ENCODE measurements around the gene SYTL1.

SYTL1 gene

DNA sequence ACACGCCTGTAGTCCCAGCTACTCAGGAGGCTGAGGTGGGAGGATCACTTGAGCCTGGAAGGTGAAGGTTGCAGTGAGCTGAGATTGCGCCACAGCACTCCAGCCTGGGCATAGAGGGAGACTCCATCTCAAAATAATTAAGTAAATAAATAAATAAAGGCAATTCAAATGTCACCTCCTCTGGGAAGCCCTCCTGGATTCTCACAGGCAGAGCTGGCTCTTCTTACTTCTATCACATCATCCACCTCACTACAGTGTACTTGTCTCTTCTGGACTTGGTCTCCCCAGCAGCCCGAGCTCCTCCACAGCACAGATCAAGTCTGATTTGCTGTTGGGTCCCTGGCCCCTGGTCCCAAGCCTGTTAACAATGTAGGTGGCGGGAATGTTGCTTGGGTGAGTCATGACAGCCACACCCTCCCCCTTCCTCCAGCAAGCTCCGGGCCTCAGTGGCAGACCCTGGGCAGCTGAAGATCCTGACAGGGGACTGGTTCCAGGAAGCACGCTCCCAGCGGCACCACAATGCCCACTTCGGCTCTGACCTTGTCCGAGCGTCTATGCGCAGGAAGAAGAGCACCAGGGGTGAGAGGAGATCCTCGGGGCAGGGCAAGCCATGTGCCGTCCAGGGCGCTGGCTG is 5.3 kb downstream of the SYTL1 start:
- no peak for DNase-seq (ENCODE audit: low read depth)

GRCh38 chr1:27348861-27349783 is 7.3 kb downstream of the SYTL1 start:
- no peak for DNase-seq (ENCODE audit: low read depth)

GRCh38 chr1:27349784-27350662 is 8.2 kb downstream of the SYTL1 start:
- no peak for DNase-seq (ENCODE audit: low read depth)

- no peak for DNase-seq (ENCODE audit: low read depth)
Observed at GRCh38 chr1:27350663-27351540, 9.1 kb downstream of the SYTL1 start.

- no peak for DNase-seq (ENCODE audit: low read depth)
Observed at GRCh38 chr1:27351541-27352107, 9.8 kb downstream of the SYTL1 start.

GRCh38 chr1:27353166-27353565 is 11.3 kb downstream of the SYTL1 start:
- DNase-seq (ENCODE audit: low read depth), result no peak

DNA sequence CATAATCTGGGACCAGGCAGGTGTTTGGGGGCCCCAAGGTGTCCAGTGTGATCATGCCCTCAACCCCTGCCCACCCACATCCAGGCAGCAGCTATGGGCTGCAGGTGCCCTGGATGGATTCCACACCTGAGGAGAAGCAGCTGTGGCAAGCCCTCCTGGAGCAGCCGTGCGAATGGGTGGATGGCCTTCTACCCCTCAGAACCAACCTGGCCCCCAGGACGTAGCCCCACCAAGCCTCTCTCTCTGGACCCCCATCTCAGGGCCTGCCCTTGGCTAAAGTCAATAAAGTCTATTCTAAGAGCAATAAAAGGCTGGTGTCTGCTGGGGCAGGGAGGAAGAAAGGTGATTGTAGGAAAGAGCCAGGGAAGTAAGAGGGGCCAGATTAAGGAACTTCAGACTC is 11.8 kb downstream of the SYTL1 start:
- no peak for DNase-seq (ENCODE audit: low read depth)

DNA sequence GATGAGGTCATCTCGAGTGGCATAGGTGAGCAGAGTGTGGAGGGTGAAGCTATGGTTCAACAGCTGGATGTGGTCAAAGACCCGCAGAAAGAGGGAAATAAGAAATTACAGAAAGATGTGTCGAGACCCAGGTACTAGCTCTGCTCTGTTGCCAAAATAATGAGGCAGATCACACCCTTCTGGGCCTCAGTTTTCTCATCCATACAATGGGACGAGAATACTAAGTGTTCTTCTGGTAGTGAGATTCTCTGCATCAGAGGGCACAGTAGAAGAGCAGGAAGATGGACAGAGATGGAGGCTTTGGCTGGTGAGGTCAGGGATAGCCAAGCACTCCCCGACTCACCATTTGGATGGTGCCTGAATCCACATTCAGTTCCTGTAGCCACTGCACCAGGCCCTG is 13.9 kb downstream of the SYTL1 start:
- DNase-seq (ENCODE audit: low read depth), result no peak

GRCh38 chr1:27356277-27356618 is 14.4 kb downstream of the SYTL1 start:
- DNase-seq (ENCODE audit: low read depth), result no peak

- DNase-seq (ENCODE audit: low read depth), result no peak
Observed at GRCh38 chr1:27356619-27357280, 14.9 kb downstream of the SYTL1 start.

GRCh38 chr1:27357281-27358037 is 15.6 kb downstream of the SYTL1 start:
- peak; percentile 72 for DNase-seq (ENCODE audit: low read depth)

DNA sequence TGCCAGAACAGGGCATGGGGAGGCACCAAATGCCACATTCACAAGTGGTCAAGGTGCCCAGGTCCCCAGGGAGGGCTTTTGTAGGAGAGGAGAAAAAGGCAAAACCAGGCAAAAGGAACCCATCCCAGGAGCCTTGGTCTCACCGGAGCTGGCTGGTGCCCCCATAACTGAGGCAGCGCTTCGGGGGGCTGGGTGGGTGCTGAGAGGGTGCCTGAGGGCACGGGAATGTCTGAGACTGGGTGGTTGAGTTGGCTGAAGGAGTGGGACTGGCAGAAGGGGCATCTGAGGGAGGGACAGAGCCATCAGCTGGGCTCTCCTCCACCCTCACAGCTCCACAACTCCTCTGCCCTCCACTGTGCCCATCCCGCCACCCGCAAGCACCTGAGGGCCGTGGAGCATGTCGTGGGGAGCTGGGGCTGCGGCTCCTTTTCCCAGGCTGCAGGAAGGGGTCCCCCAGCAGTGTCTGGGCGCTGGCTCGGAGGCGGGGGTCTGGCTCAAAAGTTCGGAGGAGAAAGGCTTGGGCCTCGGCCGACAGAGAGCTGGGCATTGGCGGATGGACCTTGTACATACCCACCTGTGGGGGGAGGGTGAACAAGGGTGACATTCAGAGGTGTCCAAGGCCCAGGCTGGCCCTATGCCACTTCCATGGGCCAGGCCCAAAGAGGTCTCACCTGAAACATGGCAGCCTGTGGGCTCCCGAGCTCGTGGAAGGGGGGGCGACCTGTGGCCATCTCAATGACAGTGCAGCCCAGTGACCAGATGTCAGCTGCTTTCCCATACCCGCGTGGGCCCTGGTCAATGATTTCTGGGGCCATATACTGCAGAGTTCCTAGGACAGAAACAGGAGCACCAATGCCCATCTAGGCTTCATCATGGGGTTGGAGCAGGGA is 16.5 kb downstream of the SYTL1 start:
- no peak for DNase-seq (ENCODE audit: low read depth)

DNA sequence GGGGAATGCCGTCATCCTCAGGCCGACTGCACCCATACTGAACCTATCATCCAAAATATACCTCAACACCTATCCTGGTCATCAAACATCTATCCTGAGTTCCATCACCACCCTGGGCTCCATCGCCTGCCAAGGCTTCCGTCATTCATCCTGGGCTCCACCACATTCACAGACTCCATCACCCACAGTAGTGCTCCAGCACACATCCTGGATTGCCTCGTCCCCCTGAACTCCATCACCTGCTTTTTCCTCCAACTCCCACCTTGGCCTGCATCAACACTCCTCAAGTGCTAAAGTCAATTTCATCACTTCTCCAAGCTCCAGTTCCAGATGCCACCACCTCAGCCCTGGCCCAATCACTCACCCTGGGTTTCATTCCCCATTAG is 17.1 kb downstream of the SYTL1 start:
- DNase-seq (ENCODE audit: low read depth), result no peak

GRCh38 chr1:27359822-27360158 is 18.0 kb downstream of the SYTL1 start:
- no peak for DNase-seq (ENCODE audit: low read depth)

DNA sequence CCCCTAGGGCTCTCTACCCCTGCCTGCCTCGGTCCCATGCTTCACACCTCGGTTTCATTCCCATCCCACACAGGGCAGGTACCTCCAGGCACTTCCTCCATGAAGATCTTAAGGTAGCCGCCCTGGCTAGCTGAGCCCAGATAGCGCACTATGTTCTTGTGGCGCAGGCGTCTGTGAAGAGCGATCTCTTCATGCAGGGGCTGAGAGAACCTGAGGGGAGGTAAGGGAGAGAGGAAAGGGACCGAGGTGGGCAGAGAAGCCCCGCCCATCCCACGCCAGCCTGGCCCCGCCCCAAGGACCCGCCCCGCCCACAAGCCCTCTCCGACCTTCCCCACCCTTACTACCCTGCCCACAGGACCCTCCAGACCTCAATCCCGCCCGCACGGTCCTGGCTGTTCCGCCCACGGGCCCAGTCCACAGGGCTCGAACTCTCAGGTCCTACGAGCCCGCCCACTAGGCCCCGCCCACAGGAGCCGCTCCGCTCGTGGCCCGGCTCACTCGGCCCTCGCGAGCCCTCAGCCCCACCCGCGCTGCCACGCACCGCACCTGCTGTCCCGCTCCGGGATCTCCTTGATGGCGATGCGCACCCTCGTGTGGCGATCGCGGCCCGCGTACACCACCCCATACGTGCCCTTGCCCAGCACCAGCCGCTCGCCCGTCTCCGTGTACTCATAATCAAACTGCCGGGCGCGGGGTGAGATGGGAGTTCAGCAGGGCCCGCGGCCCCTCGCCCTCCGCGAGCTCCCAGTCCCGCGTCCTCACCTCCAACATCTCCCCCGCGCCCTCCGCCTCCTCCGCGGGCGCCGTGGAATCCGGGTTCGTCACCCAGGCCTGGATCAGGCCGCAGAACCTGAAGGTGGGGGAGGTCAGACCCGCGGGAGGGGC is 18.6 kb downstream of the SYTL1 start:
- no peak for DNase-seq (ENCODE audit: low read depth)

DNA sequence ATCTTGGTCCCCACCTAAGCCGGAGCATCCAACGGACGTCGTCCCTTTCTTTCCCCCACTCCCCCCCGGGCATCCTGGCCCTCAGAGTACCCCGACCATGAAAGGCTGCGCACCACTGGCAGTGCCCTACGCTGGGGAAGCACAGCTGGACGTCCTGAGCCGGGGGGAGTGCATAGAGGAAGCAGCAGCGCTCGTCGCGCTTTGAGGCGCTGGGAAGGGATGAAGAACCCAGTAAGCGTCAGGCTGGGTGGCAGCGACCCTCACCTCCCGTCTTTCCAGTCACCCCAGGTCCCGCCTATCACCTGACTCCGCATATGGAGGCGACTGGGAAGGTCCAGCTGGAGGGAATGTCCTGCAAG is 19.2 kb downstream of the SYTL1 start:
- DNase-seq (ENCODE audit: low read depth), result no peak

DNA sequence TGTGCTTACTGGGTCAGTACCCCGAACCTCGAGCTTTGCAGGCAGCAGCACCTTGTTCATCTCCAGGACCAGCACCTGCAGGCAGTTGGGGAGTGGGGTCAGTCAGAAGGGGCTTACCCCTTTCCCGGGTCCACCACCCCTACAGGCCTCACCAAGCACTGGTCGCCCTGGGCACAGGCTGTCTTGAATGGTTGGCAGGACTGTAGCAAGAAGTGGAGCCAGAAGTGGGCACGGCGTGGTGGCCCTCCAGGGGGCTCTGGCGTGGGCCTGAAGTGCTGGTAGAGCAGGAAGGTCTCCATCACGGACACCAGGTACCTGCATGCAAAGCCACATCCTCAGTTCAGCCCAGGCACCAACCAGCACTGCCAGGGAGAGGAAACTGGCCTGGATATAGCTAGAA is 19.7 kb downstream of the SYTL1 start:
- no peak for DNase-seq (ENCODE audit: low read depth)

All from stimulated activated CD4-positive, alpha-beta T cell treated with anti-CD3 and anti-CD28 coated beads, Interleukin-2, amount 100 ng/mL, for 4 hours (primary cell).